ENCODE measurements around the gene FGF14.

The FGF14 gene

DNA sequence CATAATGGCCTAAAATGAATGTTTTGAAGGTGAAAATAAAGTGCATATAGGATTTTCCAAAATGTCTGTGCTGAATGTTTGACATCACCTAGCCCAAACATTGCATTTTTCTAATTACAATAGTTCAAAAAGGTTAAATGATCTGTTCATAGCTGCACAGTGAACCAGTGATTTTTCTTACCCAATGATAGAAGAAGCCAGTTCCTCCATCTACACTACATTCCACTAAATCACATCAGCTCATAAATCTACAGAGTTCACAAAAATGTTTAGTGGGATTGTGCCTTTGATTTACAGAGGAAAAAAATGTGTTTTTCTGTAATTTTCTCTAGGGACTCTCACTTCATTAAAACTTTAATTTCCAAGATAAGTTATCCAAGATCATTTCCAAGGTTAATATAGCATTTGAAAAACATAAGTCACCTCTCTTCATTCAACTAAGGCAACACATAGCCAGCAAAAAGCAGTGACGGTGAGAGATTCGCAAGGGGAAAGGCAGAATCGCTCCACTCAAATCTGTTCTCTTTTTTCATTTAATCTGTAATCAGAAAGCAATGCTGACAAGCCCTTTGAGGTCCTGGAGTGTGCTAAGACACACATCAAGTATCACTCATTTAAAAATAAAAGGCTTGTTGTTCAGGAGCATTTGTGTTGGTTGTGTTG, 194.0 kb downstream of the FGF14 start:
- TF ChIP-seq, protein P1, sequence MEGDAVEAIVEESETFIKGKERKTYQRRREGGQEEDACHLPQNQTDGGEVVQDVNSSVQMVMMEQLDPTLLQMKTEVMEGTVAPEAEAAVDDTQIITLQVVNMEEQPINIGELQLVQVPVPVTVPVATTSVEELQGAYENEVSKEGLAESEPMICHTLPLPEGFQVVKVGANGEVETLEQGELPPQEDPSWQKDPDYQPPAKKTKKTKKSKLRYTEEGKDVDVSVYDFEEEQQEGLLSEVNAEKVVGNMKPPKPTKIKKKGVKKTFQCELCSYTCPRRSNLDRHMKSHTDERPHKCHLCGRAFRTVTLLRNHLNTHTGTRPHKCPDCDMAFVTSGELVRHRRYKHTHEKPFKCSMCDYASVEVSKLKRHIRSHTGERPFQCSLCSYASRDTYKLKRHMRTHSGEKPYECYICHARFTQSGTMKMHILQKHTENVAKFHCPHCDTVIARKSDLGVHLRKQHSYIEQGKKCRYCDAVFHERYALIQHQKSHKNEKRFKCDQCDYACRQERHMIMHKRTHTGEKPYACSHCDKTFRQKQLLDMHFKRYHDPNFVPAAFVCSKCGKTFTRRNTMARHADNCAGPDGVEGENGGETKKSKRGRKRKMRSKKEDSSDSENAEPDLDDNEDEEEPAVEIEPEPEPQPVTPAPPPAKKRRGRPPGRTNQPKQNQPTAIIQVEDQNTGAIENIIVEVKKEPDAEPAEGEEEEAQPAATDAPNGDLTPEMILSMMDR (IDR thresholded peaks at IDR 0.05; ENCODE audit: low read depth, low read length, missing control alignments), result no peak
- H3K4me3 ChIP-seq (replicated peaks; ENCODE audit: low read depth, low read length), result no peak overlapping the region
- DNase-seq (ENCODE audit: extremely low read depth, low read depth), result no peak

DNA sequence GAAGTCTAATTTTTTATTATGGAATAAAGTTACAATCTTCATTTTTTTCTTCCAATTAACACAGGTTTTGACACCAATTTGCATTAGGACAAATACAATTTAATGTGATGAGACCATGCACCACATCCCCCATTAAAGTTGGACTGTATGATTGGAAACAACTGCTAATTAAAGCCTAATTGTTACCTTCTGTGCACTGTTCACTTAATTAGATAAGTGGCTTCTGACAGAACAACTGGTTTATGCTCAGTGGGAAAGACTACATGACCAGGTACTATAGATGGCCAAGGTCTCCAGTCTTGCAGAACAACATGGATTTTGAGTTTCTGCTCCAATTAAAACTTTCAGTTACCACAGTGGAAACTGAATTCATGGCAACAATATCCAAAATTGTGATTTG, 198.1 kb downstream of the FGF14 start:
- no peak for DNase-seq (ENCODE audit: extremely low read depth, low read depth)
- TF ChIP-seq, protein P1 (IDR thresholded peaks at IDR 0.05; ENCODE audit: low read depth, low read length, missing control alignments), result no peak
- no peak overlapping the region for H3K4me3 ChIP-seq (replicated peaks; ENCODE audit: low read depth, low read length)

DNA sequence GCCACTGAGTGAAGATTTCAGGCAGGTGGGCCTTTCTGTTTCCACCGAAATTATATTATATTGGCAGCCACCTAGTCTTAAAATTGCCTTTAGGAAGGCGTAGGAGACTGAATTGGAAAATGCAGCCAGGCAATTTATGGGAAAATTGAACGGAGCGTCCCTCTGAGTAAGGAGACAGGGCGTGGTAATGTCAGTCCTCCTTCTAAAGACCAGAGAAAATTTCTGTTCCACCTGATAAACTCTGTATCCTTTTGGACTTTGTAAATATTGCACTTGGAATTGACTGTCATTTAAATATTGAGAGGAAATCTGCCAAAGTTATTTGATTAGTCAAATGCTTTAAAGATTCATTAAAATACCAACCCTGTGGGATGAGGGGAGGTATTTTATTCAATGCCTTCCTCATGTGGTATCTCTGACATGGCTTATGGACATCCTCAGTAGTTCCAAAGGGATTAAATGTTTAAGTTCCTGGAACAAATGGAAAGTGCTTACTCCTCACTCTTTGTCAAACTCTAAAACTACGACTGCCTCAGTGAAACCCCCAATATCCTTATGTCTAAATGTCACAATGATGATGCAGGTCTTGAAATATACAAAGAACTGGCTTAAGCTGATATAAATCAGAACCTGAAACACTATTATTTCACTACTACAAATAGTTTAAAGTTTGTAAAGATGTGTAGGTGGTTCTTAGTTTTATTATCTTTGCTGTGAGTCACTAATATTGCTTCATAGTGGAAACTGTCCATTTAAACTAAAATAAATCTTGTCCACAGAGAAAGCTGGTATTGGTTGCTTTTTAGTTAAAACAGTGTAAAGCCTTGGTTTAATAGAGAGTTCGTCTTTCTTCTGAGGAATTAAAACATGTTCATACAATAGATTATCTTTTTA, 203.2 kb downstream of the FGF14 start:
- DNase-seq (ENCODE audit: extremely low read depth, low read depth), result no peak
- TF ChIP-seq, protein P1 (IDR thresholded peaks at IDR 0.05; ENCODE audit: low read depth, low read length, missing control alignments), result no peak
- no peak overlapping the region for H3K4me3 ChIP-seq (replicated peaks; ENCODE audit: low read depth, low read length)

DNA sequence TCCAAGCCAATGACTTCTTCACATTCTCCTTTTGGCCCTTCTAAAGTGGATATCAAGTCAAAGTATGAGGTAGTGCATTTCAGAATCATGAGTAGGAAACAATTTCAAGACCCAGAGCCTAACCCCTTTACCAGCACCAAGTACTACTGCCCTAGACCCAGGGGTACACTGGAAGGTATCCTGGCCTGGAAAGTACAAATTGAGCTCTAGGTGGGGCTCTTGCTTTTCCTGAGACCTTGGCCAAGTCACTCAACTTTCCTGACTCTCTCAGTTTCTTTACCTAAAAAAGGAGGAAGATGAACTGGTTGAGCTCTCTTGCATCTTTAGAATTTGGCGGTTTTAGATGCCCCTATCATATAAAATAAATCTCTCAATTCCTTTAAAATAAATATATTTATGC, 204.7 kb downstream of the FGF14 start:
- DNase-seq (ENCODE audit: extremely low read depth, low read depth), result no peak

DNA sequence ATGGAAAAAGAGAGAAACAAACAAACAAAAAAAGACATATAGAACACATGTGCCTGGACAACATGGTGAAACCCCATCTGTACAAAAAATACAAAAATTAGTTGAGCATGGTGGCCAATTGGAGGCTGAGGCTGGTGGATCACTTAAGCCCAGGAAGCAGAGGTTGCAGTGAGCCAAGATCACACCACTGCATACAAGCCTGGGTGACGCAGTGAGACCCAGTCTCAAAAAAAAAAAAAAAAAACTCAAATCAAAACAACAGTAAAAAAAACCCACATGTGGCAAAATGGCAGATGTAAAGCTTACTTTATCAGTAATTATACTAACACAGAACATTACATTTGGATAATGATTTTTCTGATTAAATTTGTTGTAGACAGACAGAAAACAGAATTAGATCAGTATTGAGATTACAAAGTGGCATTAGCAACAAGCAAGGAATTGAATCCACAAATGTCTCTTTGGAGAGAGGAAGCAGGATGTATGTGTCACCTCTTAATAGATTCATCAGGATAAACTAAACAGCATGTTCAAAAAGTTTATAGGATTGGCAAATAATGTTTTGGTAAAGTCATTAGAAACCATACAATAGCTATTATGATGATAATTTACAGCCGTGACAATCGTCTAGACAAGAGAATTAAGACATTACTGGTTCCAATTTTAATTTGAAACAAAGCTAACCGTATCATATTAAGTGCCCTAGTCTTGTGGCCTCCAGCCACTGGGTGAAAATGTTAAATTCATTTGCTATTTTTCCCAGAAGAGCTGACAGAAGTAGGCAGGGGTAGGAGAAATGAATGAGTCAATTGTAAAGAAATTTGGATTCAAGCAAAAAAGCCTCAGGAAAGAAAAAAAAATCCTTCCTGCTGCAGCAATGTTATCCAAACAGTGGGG, 206.0 kb downstream of the FGF14 start:
- peak; percentile 30 for DNase-seq (ENCODE audit: extremely low read depth, low read depth)

More for the DNA sequence above, 204.7 kb downstream of the FGF14 start:
- no peak overlapping the region for H3K4me3 ChIP-seq (replicated peaks; ENCODE audit: low read depth, low read length)
- TF ChIP-seq, protein P1 (IDR thresholded peaks at IDR 0.05; ENCODE audit: low read depth, low read length, missing control alignments), result no peak

DNA sequence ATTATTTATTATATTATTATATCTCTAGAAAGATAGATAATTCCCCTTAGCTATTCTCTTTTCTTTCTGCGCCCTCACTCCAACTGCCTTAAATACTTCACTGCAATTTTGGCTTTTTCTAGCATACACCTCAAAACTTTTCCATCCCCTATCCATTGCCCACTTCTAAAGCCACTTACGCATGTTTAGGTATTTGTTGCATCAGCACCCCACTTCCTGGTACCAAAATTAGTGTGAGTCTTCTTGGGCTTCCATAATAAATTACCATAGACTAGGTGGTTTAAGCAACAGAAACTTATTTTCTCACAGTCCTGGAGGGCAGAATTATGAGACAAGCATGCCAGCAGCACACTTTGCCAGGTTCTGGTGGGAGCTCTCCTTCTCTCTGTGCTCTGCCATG, 209.0 kb downstream of the FGF14 start:
- no peak for DNase-seq (ENCODE audit: extremely low read depth, low read depth)
- no peak overlapping the region for H3K4me3 ChIP-seq (replicated peaks; ENCODE audit: low read depth, low read length)
- TF ChIP-seq, protein P1 (IDR thresholded peaks at IDR 0.05; ENCODE audit: low read depth, low read length, missing control alignments), result no peak

More for the DNA sequence above, 206.0 kb downstream of the FGF14 start:
- TF ChIP-seq, protein P1 (IDR thresholded peaks at IDR 0.05; ENCODE audit: low read depth, low read length, missing control alignments), result no peak
- H3K4me3 ChIP-seq (replicated peaks; ENCODE audit: low read depth, low read length), result no peak overlapping the region

Data from HFF-Myc (cell line).